ENCODE results near the gene LRRC46. TPM values are rescaled to one million over a fixed set of nuclear protein-coding genes. Genes with fewer than 3 reads are reported as not detected.

The LRRC46 gene
- total RNA-seq, 1 experiment from 2014 or later: 0.31 TPM

DNA sequence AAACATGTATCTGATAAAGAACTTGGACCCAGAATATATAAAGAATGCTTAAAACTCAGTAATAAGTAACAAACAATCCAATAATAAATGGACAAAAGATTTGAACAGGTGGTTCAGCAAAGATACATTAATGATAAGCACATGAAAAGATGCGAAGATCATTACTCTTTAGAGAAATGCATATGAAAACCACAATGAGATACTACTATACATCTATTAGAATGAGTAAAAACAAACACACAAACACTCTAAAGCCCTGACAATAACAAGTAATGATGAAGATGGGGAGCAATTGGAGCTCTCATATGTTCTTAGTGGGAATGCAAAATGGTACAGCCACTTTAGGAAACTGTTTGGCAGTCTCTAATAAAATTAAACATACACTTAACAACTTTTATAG is 39.0 kb upstream of the LRRC46 start:
- H3K9me3 ChIP-seq (ENCODE audit: control insufficient read depth, low read depth, low read length): no peaks in the 10 kb centered on the region
- no peak overlapping the region for H3K56ac ChIP-seq (ENCODE audit: insufficient read length, low read depth, low read length)
- no peak overlapping the region for H4K91ac ChIP-seq (ENCODE audit: insufficient read length, low read depth, low read length)
- H4K20me1 ChIP-seq (ENCODE audit: control insufficient read depth, insufficient read depth, insufficient read length): no peaks in the 10 kb centered on the region
- no CpG with 5 or more reads among the region's 1 CpG for WGBS (ENCODE audit: extremely low coverage, insufficient read length, low lambda C conversion rate)
- Mint-ChIP-seq H3K4me1 (peaks cover 2 to 9% of the 10 kb centered on the region in 2 experiments; a peak in 2 of 4 replicates), H3K36me3 (ENCODE audit: insufficient read depth in 1 of 3, low read depth in 3 of 3) (no peaks in the 10 kb centered on the region), H3K27me3 (ENCODE audit: low read depth) (peaks cover 85% of the 10 kb centered on the region), H3K4me3 (no peak overlapping the region), H3K9me3 (no peaks in the 10 kb centered on the region), H3K27ac (no peak overlapping the region)
- no peak overlapping the region for H2BK20ac ChIP-seq (ENCODE audit: low read depth, low read length, poor library complexity, severe bottlenecking)
- H4K5ac ChIP-seq (ENCODE audit: insufficient read length, low read depth, low read length): no peak overlapping the region
- H3K14ac ChIP-seq (ENCODE audit: insufficient read depth, low read length): no peak overlapping the region
- H3K23me2 ChIP-seq (ENCODE audit: insufficient read length, low read depth, low read length, poor library complexity, severe bottlenecking): peaks cover 8% of the 10 kb centered on the region
- no peak overlapping the region for H3K4ac ChIP-seq (ENCODE audit: low read depth, low read length)
- TF ChIP-seq, protein P1, sequence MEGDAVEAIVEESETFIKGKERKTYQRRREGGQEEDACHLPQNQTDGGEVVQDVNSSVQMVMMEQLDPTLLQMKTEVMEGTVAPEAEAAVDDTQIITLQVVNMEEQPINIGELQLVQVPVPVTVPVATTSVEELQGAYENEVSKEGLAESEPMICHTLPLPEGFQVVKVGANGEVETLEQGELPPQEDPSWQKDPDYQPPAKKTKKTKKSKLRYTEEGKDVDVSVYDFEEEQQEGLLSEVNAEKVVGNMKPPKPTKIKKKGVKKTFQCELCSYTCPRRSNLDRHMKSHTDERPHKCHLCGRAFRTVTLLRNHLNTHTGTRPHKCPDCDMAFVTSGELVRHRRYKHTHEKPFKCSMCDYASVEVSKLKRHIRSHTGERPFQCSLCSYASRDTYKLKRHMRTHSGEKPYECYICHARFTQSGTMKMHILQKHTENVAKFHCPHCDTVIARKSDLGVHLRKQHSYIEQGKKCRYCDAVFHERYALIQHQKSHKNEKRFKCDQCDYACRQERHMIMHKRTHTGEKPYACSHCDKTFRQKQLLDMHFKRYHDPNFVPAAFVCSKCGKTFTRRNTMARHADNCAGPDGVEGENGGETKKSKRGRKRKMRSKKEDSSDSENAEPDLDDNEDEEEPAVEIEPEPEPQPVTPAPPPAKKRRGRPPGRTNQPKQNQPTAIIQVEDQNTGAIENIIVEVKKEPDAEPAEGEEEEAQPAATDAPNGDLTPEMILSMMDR (conservative IDR thresholded peaks at IDR 0.05): no peak
- H3K9ac ChIP-seq (ENCODE audit: extremely low read depth, insufficient read length, low read length): no peak overlapping the region
- no peak overlapping the region for H2BK15ac ChIP-seq (ENCODE audit: low read depth, low read length)
- no peaks in the 10 kb centered on the region for H3K79me1 ChIP-seq (ENCODE audit: insufficient read depth, low read depth, low read length, poor library complexity, severe bottlenecking)
- H4K8ac ChIP-seq (replicated peaks; ENCODE audit: insufficient read length, low read depth, low read length): no peak overlapping the region
- H3K4me2 ChIP-seq (ENCODE audit: insufficient read depth, insufficient read length, low read length): no peak overlapping the region
- H2BK120ac ChIP-seq (ENCODE audit: low read depth, low read length, poor library complexity, severe bottlenecking): no peak overlapping the region
- H3K27ac ChIP-seq (ENCODE audit: insufficient read length, low read depth, low read length): no peak overlapping the region
- H3K79me2 ChIP-seq (ENCODE audit: insufficient read depth, low read length): no peaks in the 10 kb centered on the region
- no peak overlapping the region for H3T11ph ChIP-seq (ENCODE audit: low read length)
- H3K4me1 ChIP-seq (ENCODE audit: insufficient read depth, low read length): no peaks in the 10 kb centered on the region
- no peak overlapping the region for H2AFZ ChIP-seq (ENCODE audit: low read length)
- H2BK5ac ChIP-seq (ENCODE audit: insufficient read length, low read length): no peak overlapping the region
- no peak overlapping the region for H2BK12ac ChIP-seq (ENCODE audit: insufficient read length, low read depth, low read length)
- DNase-seq: no peak
- peaks cover 5% of the 10 kb centered on the region; the same call in 1 of the 2 replicates for H3K27me3 ChIP-seq (ENCODE audit: insufficient read depth, low read length)
- no peak overlapping the region for H3K23ac ChIP-seq (ENCODE audit: insufficient read length, low read depth, low read length)
- H3K18ac ChIP-seq (ENCODE audit: insufficient read length, low read depth, low read length): no peak overlapping the region
- no peak overlapping the region for H2AK5ac ChIP-seq (ENCODE audit: insufficient read length, low read length)

Measured in H9 (cell line).